RWPE2 (cell line): ENCODE measurements around the gene IFI6.

Experiments
- ATAC-seq: fragments of 200-7000 bp; cut with Tn5 transposase; 3 replicates; pipeline ENCODE4 v1.9.1; 2021; ENCODE audit warnings: low read depth
- DNase-seq: peaks from one replicate; pipeline ENCODE4 v3.0.0-alpha.2; 2020; ENCODE audit warnings: low spot score
- H3K27ac ChIP-seq: fragments of 450-650 bp; 2 replicates; pipeline ENCODE4 v1.5.1; 2017; ENCODE audit warnings: mild to moderate bottlenecking; ENCODE audit not compliant: poor library complexity, severe bottlenecking
- H3K27me3 ChIP-seq: fragments of 250-450 bp; sonication (Bioruptor Pico); 2 replicates; pipeline ENCODE4 v1.5.1; 2021; ENCODE audit warnings: mild to moderate bottlenecking, moderate library complexity; ENCODE audit not compliant: insufficient read depth, poor library complexity, severe bottlenecking
- H3K36me3 ChIP-seq: fragments of 250-450 bp; sonication (Bioruptor Pico); 2 replicates; pipeline ENCODE4 v1.5.1; 2020; ENCODE audit warnings: low read depth, mild to moderate bottlenecking, moderate library complexity
- H3K4me1 ChIP-seq: fragments of 250-450 bp; sonication (Bioruptor Pico); 2 replicates; pipeline ENCODE4 v1.5.1; 2021; ENCODE audit warnings: mild to moderate bottlenecking, moderate library complexity; ENCODE audit not compliant: insufficient read depth, poor library complexity, severe bottlenecking
- H3K4me3 ChIP-seq: fragments of 250-450 bp; sonication (Bioruptor Pico); 2 replicates; pipeline ENCODE4 v1.5.1; 2021; ENCODE audit warnings: mild to moderate bottlenecking, moderate library complexity; ENCODE audit not compliant: severe bottlenecking
- H3K9me3 ChIP-seq: fragments of 250-450 bp; sonication (Bioruptor Pico); 2 replicates; pipeline ENCODE4 v1.5.1; 2021; ENCODE audit warnings: mild to moderate bottlenecking, moderate library complexity; ENCODE audit not compliant: severe bottlenecking
- TF ChIP-seq, protein P1 (sequence below): fragments of 450-650 bp; IDR thresholded peaks from one replicate; pipeline ENCODE4 v1.5.1; 2017; ENCODE audit warnings: mild to moderate bottlenecking, moderate library complexity; ENCODE audit not compliant: poor library complexity, severe bottlenecking

The IFI6 gene

DNA sequence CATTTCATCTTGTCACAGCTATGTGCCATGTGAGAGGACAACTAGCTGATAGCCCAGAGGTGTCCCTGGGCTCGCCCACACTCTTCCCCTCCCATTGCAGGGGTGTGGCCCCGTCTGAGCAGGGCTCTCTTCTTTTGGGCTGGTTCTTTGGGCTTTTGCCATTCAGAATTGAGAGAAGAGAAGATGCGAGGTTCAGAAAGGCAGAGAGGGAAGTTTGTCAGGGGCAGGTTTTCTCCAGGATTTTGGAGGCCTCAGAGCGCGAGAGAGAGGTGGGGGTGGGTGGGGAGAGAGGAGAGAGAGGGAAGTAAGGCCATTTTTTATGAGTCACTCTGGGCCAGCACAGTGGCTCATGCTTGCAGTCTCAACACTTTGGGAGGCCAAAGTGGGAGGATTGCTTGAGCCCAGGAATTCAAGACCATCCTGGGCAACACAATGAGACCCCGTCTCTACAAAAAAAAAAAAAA, 5.2 kb downstream of the IFI6 start:
- no peak overlapping the region for H3K4me3 ChIP-seq
- TF ChIP-seq, protein P1, sequence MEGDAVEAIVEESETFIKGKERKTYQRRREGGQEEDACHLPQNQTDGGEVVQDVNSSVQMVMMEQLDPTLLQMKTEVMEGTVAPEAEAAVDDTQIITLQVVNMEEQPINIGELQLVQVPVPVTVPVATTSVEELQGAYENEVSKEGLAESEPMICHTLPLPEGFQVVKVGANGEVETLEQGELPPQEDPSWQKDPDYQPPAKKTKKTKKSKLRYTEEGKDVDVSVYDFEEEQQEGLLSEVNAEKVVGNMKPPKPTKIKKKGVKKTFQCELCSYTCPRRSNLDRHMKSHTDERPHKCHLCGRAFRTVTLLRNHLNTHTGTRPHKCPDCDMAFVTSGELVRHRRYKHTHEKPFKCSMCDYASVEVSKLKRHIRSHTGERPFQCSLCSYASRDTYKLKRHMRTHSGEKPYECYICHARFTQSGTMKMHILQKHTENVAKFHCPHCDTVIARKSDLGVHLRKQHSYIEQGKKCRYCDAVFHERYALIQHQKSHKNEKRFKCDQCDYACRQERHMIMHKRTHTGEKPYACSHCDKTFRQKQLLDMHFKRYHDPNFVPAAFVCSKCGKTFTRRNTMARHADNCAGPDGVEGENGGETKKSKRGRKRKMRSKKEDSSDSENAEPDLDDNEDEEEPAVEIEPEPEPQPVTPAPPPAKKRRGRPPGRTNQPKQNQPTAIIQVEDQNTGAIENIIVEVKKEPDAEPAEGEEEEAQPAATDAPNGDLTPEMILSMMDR = no peak
- DNase-seq = no peak
- H3K36me3 ChIP-seq = no peaks in the 10 kb centered on the region
- no peak for ATAC-seq
- no peaks in the 10 kb centered on the region for H3K27me3 ChIP-seq
- no peaks in the 10 kb centered on the region for H3K9me3 ChIP-seq
- no peak overlapping the region for H3K27ac ChIP-seq
- H3K4me1 ChIP-seq = no peaks in the 10 kb centered on the region

DNA sequence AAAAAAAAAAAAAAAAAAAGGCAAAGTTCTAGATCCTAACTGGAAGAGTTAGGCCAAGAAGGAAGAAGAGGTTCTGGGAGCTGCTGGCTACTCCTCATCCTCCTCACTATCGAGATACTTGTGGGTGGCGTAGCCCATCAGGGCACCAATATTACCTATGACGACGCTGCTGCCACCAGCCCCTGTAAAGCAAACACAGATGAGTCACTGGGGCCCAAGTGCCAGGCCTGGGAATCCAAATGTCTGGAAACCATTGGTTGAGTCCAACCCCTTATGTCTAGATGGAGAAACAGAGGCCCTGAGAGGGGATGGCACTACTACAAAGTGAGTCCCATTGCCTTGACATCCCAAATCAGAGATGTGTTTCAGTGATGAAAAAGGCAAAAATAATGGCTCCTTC, 5.7 kb downstream of the IFI6 start:
- TF ChIP-seq, protein P1 = no peak
- Histone ChIP-seq H3K27ac (no peak overlapping the region), H3K4me1 (no peaks in the 10 kb centered on the region), H3K27me3 (no peaks in the 10 kb centered on the region), H3K4me3 (no peak overlapping the region), H3K36me3 (no peaks in the 10 kb centered on the region), H3K9me3 (no peaks in the 10 kb centered on the region)
- no peak for ATAC-seq
- no peak for DNase-seq

DNA sequence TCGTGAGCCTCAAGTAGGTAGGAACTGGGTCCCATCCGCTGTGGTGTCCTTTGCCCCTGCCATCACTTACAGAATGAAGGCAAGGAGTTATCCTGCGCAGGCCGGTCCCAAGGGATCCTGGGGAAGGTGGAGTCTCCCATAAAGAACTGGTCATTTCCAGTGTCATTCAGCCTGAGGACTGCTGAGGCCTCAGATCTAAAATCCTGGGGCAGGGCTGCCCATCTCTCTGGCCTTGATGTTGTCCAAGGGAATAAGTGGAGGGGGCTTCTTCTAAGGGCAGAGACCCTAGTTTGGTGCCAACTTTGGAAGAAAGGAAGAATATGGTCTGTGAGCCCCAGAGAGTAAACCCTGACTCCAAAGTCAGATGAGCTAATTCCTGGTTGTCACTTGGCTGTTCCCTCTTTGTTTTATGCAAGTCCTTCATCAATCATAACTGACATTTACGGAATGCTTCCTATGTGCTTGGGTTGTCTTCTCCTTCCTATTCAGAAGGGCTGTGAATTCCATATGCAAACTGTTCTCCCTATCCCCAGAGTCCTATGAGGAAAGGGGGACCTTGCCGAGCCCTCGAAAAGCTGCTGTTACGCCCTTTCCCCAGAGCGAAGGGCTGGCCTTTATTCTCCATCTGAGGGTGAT, 6.9 kb downstream of the IFI6 start:
- H3K9me3 ChIP-seq = no peaks in the 10 kb centered on the region
- H3K4me1 ChIP-seq = peaks cover 4% of the 10 kb centered on the region
- ATAC-seq (no peak), DNase-seq (no peak)
- TF ChIP-seq, protein P1 = no peak
- no peak overlapping the region for H3K4me3 ChIP-seq
- no peak overlapping the region for H3K27ac ChIP-seq
- no peaks in the 10 kb centered on the region for H3K36me3 ChIP-seq
- H3K27me3 ChIP-seq = no peaks in the 10 kb centered on the region

DNA sequence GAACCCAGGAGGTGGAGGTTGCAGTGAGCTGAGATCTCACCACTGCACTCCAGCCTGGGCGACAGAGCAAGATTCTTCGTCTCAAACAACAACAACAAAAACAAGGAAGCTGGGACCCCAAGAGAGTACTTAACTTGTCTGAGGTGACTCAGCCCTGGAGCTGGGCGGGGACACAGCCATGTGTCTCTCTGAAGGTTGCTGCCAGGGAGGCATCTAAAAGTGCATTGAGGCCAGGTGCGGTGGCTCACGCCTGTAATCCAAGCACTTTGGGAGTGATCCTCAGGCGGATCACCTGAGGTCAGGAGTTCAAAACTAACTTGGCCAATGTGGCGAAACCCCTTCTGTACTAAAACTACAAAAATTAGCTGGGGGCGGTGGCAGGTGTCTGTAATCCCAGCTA, 7.7 kb downstream of the IFI6 start:
- Histone ChIP-seq H3K4me1 (peaks cover 5% of the 10 kb centered on the region), H3K36me3 (no peaks in the 10 kb centered on the region), H3K4me3 (no peak overlapping the region), H3K27ac (no peak overlapping the region), H3K27me3 (no peaks in the 10 kb centered on the region), H3K9me3 (no peaks in the 10 kb centered on the region)
- DNase-seq = no peak
- ATAC-seq = no peak
- TF ChIP-seq, protein P1 = no peak

DNA sequence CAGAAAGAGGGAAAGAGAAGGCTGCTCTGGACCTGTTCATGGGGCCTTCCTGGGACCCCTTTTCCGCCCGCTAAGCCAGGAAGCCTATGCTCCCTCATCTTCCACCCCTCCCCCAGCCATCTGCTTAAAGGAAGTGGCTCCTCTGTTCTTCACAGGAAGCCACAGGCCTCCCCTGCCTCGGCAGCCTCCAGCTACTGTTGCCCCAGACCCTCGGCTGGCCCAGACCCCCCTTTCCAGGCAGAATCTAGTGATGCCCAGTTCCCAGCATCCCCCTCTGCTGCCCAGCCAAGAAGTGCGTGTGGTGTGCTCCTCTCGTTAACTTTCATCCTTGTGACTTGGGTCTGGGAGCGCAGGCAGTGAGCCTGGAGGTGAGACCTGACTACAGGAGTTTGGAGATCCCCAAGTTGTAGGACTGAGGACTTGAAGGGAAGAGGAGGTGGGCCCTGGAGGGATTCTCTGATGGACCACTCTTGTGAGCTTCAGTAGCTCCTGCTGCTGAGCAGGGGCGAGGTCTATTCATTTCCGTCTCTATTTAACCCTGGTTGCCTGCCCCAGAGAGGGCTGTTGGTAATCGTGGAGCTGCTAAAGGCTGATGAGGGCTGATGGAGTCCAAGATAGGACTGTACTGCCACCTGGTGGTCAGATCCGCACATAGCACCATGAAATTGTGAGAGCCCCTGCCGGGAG, 9.1 kb downstream of the IFI6 start:
- Histone ChIP-seq H3K36me3 (no peaks in the 10 kb centered on the region), H3K4me3 (no peak overlapping the region), H3K27me3 (no peaks in the 10 kb centered on the region), H3K9me3 (no peaks in the 10 kb centered on the region), H3K27ac (no peak overlapping the region), H3K4me1 (peaks cover 14% of the 10 kb centered on the region)
- ATAC-seq = peak; percentile 63
- TF ChIP-seq, protein P1 = peak; percentile 94
- DNase-seq = peak; percentile 65
